Measurements from ENCODE around the gene DZIP1L.

GRCh38 chr3:138016065-138016464 lies 99.3 kb downstream of the DZIP1L start:
- no peak for TF ChIP-seq CTCF (IDR thresholded peaks at IDR 0.05)
- TF ChIP-seq POLR2A (IDR thresholded peaks at IDR 0.05): no peak
- TF ChIP-seq POLR2AphosphoS5 (IDR thresholded peaks at IDR 0.05): no peak

Data from prostate gland (tissue), 2 donors.